Measurements from ENCODE around the gene ABCG5.
A peak's percentile ranks its signal among the peaks of the same experiment; 100 is the strongest.

The ABCG5 gene

DNA sequence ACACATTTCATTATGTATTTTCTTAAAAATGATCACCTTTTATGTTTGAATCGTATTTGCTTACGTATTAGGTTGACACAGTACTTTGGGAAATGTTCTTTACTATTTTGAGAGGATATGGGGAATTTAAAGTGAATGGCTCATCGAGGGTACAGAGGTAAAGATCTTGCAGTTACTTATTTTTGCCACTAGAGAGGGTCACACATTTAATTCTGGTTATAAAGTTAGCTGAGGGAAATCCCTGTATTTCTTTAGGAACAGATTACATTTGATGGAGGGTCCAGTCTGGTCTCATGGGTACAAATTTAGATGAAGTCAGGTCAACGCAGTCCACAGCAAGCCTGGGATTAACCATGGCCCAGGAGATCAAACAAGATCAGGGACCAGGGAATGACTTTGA, 40.3 kb downstream of the ABCG5 start:
- no peak overlapping the region for H3K4me3 ChIP-seq (replicated peaks in 1 of 2; ENCODE audit: low read depth in 2 of 2, low read length in 2 of 2)
- peak; percentile 7 to 18 for DNase-seq (ENCODE audit: low read depth in 2 of 2)
- TF ChIP-seq, protein P1, sequence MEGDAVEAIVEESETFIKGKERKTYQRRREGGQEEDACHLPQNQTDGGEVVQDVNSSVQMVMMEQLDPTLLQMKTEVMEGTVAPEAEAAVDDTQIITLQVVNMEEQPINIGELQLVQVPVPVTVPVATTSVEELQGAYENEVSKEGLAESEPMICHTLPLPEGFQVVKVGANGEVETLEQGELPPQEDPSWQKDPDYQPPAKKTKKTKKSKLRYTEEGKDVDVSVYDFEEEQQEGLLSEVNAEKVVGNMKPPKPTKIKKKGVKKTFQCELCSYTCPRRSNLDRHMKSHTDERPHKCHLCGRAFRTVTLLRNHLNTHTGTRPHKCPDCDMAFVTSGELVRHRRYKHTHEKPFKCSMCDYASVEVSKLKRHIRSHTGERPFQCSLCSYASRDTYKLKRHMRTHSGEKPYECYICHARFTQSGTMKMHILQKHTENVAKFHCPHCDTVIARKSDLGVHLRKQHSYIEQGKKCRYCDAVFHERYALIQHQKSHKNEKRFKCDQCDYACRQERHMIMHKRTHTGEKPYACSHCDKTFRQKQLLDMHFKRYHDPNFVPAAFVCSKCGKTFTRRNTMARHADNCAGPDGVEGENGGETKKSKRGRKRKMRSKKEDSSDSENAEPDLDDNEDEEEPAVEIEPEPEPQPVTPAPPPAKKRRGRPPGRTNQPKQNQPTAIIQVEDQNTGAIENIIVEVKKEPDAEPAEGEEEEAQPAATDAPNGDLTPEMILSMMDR (IDR thresholded peaks at IDR 0.05; ENCODE audit: low read depth, low read length): peak; percentile 24

DNA sequence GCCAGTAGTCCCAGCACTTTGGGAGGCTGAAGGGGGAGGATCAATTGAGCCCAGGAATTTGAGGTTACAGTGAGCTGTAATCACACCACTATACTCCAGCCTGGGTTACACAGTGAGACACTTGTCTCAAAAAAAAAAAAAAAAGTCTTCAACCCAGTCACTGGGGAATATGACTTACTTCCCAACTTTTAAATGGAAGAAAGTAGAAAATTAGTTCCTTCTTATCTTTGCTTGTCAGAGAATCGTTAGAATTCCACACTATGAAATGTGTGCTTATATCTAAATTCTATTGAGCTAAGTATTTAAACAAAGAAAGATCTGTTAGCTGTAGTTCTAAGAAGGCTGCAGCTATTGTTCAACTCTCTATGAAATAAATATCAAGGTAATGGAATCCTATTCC, 42.4 kb downstream of the ABCG5 start:
- TF ChIP-seq, protein P1 (IDR thresholded peaks at IDR 0.05; ENCODE audit: low read depth, low read length): no peak
- DNase-seq (ENCODE audit: low read depth in 2 of 2): no peak
- no peak overlapping the region for H3K4me3 ChIP-seq (replicated peaks in 1 of 2; ENCODE audit: low read depth in 2 of 2, low read length in 2 of 2)

DNA sequence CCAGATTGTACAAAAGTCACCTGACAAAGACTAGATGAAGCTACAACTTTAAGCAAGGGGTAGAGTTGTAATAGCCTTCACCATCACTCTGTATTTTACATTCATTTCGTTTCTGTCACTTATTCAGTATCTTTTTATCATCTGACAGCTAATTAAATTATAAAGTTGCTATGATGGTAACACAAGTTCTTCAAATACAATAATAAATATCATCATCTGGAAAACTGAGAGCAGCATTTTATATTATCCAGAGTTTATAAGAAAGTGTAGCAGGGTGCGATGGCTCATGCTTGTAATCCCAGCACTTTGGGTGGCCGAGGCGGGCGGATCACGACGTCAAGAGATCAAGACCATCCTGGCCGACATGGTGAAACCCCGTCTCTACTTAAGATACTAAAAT, 43.7 kb downstream of the ABCG5 start:
- TF ChIP-seq, protein P1 (IDR thresholded peaks at IDR 0.05; ENCODE audit: low read depth, low read length): no peak
- DNase-seq (ENCODE audit: low read depth in 2 of 2): no peak
- no peak overlapping the region for H3K4me3 ChIP-seq (replicated peaks in 1 of 2; ENCODE audit: low read depth in 2 of 2, low read length in 2 of 2)

DNA sequence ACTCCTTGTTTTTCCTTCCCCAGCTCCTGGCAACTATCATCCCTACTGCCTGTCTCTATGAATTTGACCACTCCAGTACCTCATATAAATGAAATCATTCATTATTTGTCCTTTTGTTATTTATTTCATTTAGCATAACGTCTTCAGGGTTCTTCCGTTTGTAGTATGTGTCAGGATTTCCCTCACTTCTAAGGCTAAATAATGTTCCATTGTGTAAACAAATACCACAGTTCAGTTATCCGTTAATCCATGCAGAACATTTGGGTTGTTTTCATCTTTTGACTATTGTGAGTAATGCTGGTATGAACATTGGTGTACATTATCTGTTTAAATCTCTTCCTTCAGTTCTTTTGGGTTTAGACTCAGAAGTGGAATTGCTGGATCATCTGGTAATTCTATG, 46.0 kb downstream of the ABCG5 start:
- H3K4me3 ChIP-seq (replicated peaks in 1 of 2; ENCODE audit: low read depth in 2 of 2, low read length in 2 of 2): no peak overlapping the region
- TF ChIP-seq, protein P1 (IDR thresholded peaks at IDR 0.05; ENCODE audit: low read depth, low read length): no peak
- DNase-seq (ENCODE audit: low read depth in 2 of 2): no peak

DNA sequence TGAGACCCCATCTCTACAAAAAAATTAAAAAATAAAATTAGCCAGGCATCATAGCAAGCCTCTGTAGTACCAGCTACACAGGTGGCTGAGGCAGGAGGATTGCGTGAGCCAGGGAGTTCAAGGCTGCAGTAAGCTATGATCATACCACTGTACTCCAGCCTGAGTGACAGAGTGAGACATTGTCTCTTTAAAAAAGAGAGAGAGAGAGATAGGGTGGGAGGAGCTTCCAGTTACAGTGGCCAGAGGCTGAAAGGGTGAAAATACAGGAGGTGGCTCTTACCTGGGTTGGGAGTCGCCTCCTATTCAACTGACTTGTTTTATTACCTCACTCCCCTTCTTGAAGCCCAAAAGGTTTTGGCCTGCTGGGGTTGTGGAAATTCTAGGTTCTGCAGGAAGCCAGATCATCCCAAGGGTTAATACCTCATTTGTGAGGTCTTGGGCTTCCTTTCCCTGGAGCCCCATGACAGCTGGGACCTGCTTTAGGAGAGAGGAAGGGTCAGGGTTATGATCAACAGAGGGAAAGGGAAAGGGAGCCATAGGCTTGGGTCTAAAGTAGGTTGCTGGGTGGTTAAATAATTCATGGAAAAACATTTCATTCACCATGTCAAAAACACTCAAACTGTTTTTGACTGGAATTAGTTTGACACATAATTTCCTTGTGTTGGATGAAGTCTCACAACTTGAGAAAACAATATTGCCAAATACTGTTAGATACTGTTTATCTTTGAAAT, 47.4 kb downstream of the ABCG5 start:
- TF ChIP-seq, protein P1 (IDR thresholded peaks at IDR 0.05; ENCODE audit: low read depth, low read length): no peak
- H3K4me3 ChIP-seq (replicated peaks in 1 of 2; ENCODE audit: low read depth in 2 of 2, low read length in 2 of 2): no peak overlapping the region
- DNase-seq (ENCODE audit: low read depth in 2 of 2): no peak

DNA sequence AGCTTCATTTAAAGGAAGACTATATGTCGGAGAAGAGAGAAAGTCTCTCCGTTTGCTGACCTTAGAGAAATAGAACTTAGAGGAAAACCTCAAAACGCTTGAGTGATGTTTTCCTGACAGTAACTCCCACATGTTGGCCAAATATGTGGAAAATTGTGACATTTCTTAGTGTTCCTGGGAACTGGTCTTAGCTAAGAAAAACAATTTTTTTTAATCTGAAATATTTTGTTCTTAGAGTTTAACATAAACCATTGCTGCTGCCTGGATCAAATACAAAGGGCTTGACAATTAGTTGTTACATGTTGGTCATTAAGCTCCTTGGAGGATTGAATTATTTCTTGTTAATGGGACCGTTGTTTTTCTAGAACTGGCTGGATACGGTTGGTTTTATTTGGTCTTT, 48.5 kb downstream of the ABCG5 start:
- no peak overlapping the region for H3K4me3 ChIP-seq (replicated peaks in 1 of 2; ENCODE audit: low read depth in 2 of 2, low read length in 2 of 2)
- TF ChIP-seq, protein P1 (IDR thresholded peaks at IDR 0.05; ENCODE audit: low read depth, low read length): no peak
- DNase-seq (ENCODE audit: low read depth in 2 of 2): peak in 1 of 2 donors; percentile 19

DNA sequence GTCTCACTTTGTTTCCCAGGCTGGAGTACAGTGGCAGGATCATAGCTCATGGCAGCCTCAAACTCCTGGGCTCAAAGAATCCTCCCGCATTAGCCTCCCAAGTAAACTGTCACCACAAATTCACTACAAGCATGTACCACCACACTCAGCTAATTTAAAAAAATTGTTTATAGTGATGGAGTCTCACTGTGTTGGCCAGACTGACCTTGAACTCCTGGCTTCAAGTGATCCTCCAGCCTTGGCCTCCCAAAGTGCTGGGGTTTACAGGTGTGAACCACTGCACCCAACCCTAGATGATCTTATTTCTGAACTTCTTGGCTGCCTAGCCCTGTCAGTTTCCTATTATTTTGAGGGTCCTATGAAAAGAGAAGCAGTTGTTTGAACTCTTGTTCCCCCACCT, 50.0 kb downstream of the ABCG5 start:
- H3K4me3 ChIP-seq (replicated peaks in 1 of 2; ENCODE audit: low read depth in 2 of 2, low read length in 2 of 2): no peak overlapping the region
- TF ChIP-seq, protein P1 (IDR thresholded peaks at IDR 0.05; ENCODE audit: low read depth, low read length): no peak
- no peak for DNase-seq (ENCODE audit: low read depth in 2 of 2)

Measured in cardiac fibroblast (primary cell).